GM12873 (cell line): ENCODE results near the gene KLHDC8A.

Source experiments
- TF ChIP-seq, protein P1 (sequence below): IDR thresholded peaks from 2 replicates; pipeline ENCODE4 v1.5.1; 2012; ENCODE audit warnings: low read depth, mild to moderate bottlenecking, moderate library complexity, low read length, control low read depth; ENCODE audit not compliant: insufficient read depth; ENCODE audit errors: missing control alignments

The KLHDC8A gene

DNA sequence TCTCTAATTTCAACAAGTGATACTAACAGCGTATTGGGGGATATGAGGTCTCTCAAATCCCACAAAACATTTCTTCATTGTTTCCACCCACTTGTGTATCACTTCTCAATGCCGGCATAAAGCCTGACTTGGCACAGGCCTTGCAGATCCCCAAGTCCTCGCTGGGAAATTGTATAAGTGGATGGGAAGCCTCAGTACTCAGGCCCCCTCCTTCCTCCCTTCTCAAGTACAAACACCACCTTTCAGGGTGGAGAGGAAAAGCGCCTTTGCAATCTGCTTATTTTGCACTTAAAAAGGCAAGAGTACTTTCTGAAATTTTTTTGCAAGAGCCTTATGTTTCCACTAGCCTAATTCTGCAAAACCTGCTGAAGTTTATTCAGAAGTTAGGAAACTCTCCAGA lies 25.8 kb upstream of the KLHDC8A start:
- TF ChIP-seq, protein P1, sequence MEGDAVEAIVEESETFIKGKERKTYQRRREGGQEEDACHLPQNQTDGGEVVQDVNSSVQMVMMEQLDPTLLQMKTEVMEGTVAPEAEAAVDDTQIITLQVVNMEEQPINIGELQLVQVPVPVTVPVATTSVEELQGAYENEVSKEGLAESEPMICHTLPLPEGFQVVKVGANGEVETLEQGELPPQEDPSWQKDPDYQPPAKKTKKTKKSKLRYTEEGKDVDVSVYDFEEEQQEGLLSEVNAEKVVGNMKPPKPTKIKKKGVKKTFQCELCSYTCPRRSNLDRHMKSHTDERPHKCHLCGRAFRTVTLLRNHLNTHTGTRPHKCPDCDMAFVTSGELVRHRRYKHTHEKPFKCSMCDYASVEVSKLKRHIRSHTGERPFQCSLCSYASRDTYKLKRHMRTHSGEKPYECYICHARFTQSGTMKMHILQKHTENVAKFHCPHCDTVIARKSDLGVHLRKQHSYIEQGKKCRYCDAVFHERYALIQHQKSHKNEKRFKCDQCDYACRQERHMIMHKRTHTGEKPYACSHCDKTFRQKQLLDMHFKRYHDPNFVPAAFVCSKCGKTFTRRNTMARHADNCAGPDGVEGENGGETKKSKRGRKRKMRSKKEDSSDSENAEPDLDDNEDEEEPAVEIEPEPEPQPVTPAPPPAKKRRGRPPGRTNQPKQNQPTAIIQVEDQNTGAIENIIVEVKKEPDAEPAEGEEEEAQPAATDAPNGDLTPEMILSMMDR = no peak

DNA sequence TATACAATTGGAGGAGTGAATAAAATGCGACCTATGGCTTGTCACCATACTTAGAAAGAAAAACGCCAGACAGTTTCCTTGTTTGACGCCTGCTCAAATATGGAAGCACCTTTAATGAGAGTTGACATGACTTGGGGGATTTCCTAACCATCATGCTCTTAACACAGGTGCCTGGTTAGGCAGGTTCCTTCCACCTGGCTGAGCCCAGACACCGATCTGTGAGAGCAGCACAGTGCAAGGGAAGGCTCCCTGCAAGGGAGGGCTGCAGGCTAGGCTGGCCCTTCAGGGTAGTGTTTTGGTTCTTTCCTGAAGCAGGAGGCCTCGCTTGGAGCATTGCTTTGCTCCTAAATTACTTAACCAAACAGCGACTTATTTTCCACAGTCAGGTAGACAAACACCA lies 24.6 kb upstream of the KLHDC8A start:
- TF ChIP-seq, protein P1 = no peak

DNA sequence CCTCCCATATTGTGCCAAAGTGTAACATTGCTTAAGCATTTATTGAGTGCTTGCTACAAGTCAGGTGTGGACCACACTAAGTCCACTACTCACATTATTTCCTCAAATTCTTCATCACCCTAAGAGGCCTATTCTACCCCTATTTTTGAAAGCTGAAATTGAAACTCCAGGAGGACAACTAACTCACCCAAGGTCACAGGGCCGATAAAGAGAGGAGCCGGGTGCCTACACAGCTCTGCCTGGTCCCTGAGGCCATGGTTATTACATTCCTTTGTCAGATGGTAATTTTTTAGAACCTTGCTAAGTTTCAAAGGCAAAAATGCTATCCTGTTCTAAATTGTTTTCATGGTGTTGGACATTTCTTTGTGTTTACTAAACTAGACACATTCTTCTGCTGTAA lies 24.2 kb upstream of the KLHDC8A start:
- TF ChIP-seq, protein P1 = no peak

- TF ChIP-seq, protein P1 = no peak
Measured at GRCh38 chr1:205379056-205379455, 22.3 kb upstream of the KLHDC8A start.

- TF ChIP-seq, protein P1 = no peak
Measured at GRCh38 chr1:205377355-205377754, 20.6 kb upstream of the KLHDC8A start.

GRCh38 chr1:205376739-205377138 lies 20.0 kb upstream of the KLHDC8A start:
- TF ChIP-seq, protein P1 = no peak

GRCh38 chr1:205375835-205376545 lies 19.3 kb upstream of the KLHDC8A start:
- TF ChIP-seq, protein P1 = no peak
